Naive thymus-derived CD4-positive, alpha-beta T cell (primary cell): ENCODE data around the gene TGM2. TPM values are rescaled to one million over a fixed set of nuclear protein-coding genes. Genes with fewer than 3 reads are reported as not detected.
"Not testable (repeated sequence)": the region's sequence is repeated elsewhere in the genome, so short reads cannot be mapped to it uniquely, and the experiment has no call there.

Experiments used
- ATAC-seq: fragments of 150-1000 bp; cut with Tn5 transposase; 2 replicates; pipeline ENCODE4 v1.10.0; 2021; ENCODE audit warnings: mild to moderate bottlenecking, moderate library complexity
- CTCF ChIA-PET: fragments of 350-600 bp; sonication (Branson Sonifier 250); formaldehyde crosslinking; loops from one replicate; lab custom pipeline; 2021; ENCODE audit warnings: antibody characterized with exemption; lab: Charles Lee
- POLR2A ChIA-PET: fragments of 350-600 bp; sonication (Branson Sonifier 250); formaldehyde crosslinking; loops from one replicate; lab custom pipeline; 2021; ENCODE audit warnings: antibody characterized with exemption, inconsistent platforms; lab: Charles Lee
- DNase-seq, 9 donors: peaks; one replicate each; pipeline versions ENCODE4 v3.0.0 to v3.0.0-alpha.2; 2020 to 2022; ENCODE audit warnings: mixed read lengths in 1 of 9
- H3K27ac ChIP-seq: one replicate; pipeline ENCODE4 v1.7.0; 2013; ENCODE audit warnings: mild to moderate bottlenecking, low read depth, low read length, moderate library complexity
- H3K27me3 ChIP-seq, 2 donors: one replicate each; pipeline ENCODE4 v1.7.0; 2013; ENCODE audit warnings: low read length in 2 of 2, mild to moderate bottlenecking in 2 of 2, moderate library complexity in 2 of 2; ENCODE audit not compliant: control insufficient read depth in 2 of 2, insufficient read depth in 2 of 2
- H3K36me3 ChIP-seq, 3 experiments: 1 replicate in 2 of 3; 2 replicates in 1 of 3; pipeline ENCODE4 v1.7.0; 2013; ENCODE audit warnings: low read length in 3 of 3, mild to moderate bottlenecking in 3 of 3, moderate library complexity in 1 of 3; ENCODE audit not compliant: insufficient read depth in 3 of 3, control insufficient read depth in 2 of 3
- H3K4me1 ChIP-seq, 2 donors: one replicate each; pipeline ENCODE4 v1.7.0; 2013; ENCODE audit warnings: low read length in 2 of 2, mild to moderate bottlenecking in 2 of 2, moderate library complexity in 1 of 2; ENCODE audit not compliant: control insufficient read depth in 2 of 2, insufficient read depth in 2 of 2
- H3K4me3 ChIP-seq: 2 replicates; pipeline ENCODE4 v1.7.0; 2013; ENCODE audit warnings: mild to moderate bottlenecking, low read length
- H3K9me3 ChIP-seq, 3 experiments: 1 replicate in 2 of 3; 2 replicates in 1 of 3; pipeline ENCODE4 v1.7.0; 2013; ENCODE audit warnings: low read length in 3 of 3; ENCODE audit not compliant: control insufficient read depth in 2 of 3
- H3K27ac Mint-ChIP-seq, 9 donors: one replicate each; pipeline ENCODE4 v1.8.0; 2020 to 2022; ENCODE audit warnings: mixed read lengths in 9 of 9, mild to moderate bottlenecking in 8 of 9, moderate library complexity in 5 of 9, inconsistent platforms in 2 of 9
- H3K27me3 Mint-ChIP-seq, 5 donors: one replicate each; pipeline ENCODE4 v1.8.0; 2021 to 2022; ENCODE audit warnings: mixed read lengths in 5 of 5, mild to moderate bottlenecking in 1 of 5
- H3K36me3 Mint-ChIP-seq, 5 donors: one replicate each; pipeline ENCODE4 v1.8.0; 2020 to 2022; ENCODE audit warnings: mixed read lengths in 5 of 5, mild to moderate bottlenecking in 3 of 5, inconsistent platforms in 1 of 5
- H3K4me1 Mint-ChIP-seq, 7 donors: one replicate each; pipeline ENCODE4 v1.8.0; 2020 to 2022; ENCODE audit warnings: mixed read lengths in 7 of 7, mild to moderate bottlenecking in 3 of 7, inconsistent platforms in 1 of 7
- H3K4me3 Mint-ChIP-seq, 10 donors: one replicate each; pipeline ENCODE4 v1.8.0; 2020 to 2022; ENCODE audit warnings: mild to moderate bottlenecking in 10 of 10, mixed read lengths in 10 of 10, moderate library complexity in 6 of 10, inconsistent platforms in 2 of 10
- H3K9me3 Mint-ChIP-seq, 11 donors: one replicate each; pipeline ENCODE4 v1.8.0; 2020 to 2022; ENCODE audit warnings: mixed read lengths in 11 of 11, mild to moderate bottlenecking in 4 of 11, inconsistent platforms in 1 of 11, moderate library complexity in 1 of 11
- intact Hi-C, 2 donors: fragments of 100-400 bp; cut with micrococcal nuclease; formaldehyde crosslinking; loops; one replicate each; pipeline ENCODE4 v1.15.1; 2023
- polyA plus RNA-seq, 2 donors: library from polyadenylated mRNA; unstranded; fragments of 300-500 nt; fragmentation: Illumina TruSeq; gene quantifications; one replicate each; pipeline ENCODE4 v1.2.3, GENCODE V29; 2021
- total RNA-seq, 6 experiments: library from RNA in 5 of 6; stranded (reverse) in 5 of 6; gene quantifications; 1 replicate in 5 of 6; 2 replicates in 1 of 6; pipeline ENCODE4 v1.2.3 and lab custom pipeline; 2021 to 2026

Gene TGM2
- total and polyA plus RNA-seq, 7 experiments from 2014 or later = 0.11 to 0.94 (median 0.19) TPM; not detected in 2

- H3K4me3 Mint-ChIP-seq = no peak overlapping the region
- H3K9me3 Mint-ChIP-seq = peaks cover 0 to 4% (median 0%) of the 10 kb centered on the region in 11 donors
- no peak overlapping the region for H3K4me3 ChIP-seq
- H3K36me3 Mint-ChIP-seq = peaks cover 0 to 10% (median 0%) of the 10 kb centered on the region in 5 donors
- ChIA-PET CTCF (no interaction called here), POLR2A (no interaction called here)
- no peaks in the 10 kb centered on the region for H3K36me3 ChIP-seq
- H3K4me1 Mint-ChIP-seq = peaks cover 0 to 3% (median 0%) of the 10 kb centered on the region in 7 donors
- no peak for DNase-seq
- H3K27ac Mint-ChIP-seq = no peak overlapping the region
- H3K27ac ChIP-seq = no peak overlapping the region
- intact Hi-C loops = no loop called here
- no peaks in the 10 kb centered on the region for H3K9me3 ChIP-seq
- H3K4me1 ChIP-seq = no peaks in the 10 kb centered on the region
- H3K27me3 Mint-ChIP-seq = peaks cover 0 to 12% (median 0%) of the 10 kb centered on the region in 5 donors
- ATAC-seq = no peak
- H3K27me3 ChIP-seq = no peaks in the 10 kb centered on the region
Measured at GRCh38 chr20:38106461-38106860, 58.6 kb downstream of the TGM2 start.

GRCh38 chr20:38104285-38104684 is 60.8 kb downstream of the TGM2 start:
- Mint-ChIP-seq H3K36me3 (peaks cover 0 to 18% (median 10%) of the 10 kb centered on the region in 5 donors), H3K9me3 (peaks cover 2 to 23% (median 8%) of the 10 kb centered on the region in 11 donors), H3K27ac (no peak overlapping the region), H3K4me3 (no peak overlapping the region), H3K4me1 (peaks cover 0 to 3% (median 0%) of the 10 kb centered on the region in 7 donors), H3K27me3 (peaks cover 0 to 18% (median 0%) of the 10 kb centered on the region in 5 donors)
- Histone ChIP-seq H3K36me3 (no peaks in the 10 kb centered on the region), H3K4me1 (no peaks in the 10 kb centered on the region), H3K4me3 (no peak overlapping the region), H3K27me3 (no peaks in the 10 kb centered on the region), H3K27ac (no peak overlapping the region), H3K9me3 (no peaks in the 10 kb centered on the region)
- intact Hi-C loops = no loop called here
- ATAC-seq (no peak), DNase-seq (no peak)
- POLR2A ChIA-PET = no interaction called here
- CTCF ChIA-PET = no interaction called here

DNA sequence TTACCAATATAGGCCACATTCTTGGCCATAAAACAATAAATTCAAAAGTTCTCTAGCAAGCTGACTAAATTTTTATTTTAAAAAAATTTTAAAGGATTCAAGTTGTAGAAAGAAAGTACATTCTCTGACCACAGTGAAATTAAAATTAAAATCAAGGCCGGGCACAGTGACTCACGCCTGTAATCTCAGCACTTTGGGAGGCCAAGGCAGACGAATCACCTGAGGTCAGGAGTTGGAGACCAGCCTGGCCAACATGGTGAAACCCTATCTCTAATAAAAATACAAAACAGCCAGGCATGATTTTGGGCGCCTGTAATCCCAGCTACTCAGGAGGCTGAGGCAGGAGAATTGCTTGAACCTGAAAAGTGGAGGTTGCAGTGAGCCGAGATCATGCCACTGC is 62.9 kb downstream of the TGM2 start:
- intact Hi-C loops, DNase-seq, H3K4me3 ChIP-seq, ATAC-seq, H3K4me1 ChIP-seq, H3K27me3 ChIP-seq, H3K4me3 Mint-ChIP-seq, H3K27ac Mint-ChIP-seq, H3K27ac ChIP-seq, H3K9me3 ChIP-seq, CTCF ChIA-PET, POLR2A ChIA-PET, H3K4me1 Mint-ChIP-seq, H3K36me3 ChIP-seq: not testable (repeated sequence)
- H3K9me3 Mint-ChIP-seq = peaks cover 2 to 29% (median 9%) of the 10 kb centered on the region in 11 donors
- peaks cover 0 to 23% (median 0%) of the 10 kb centered on the region in 5 donors for H3K27me3 Mint-ChIP-seq
- H3K36me3 Mint-ChIP-seq = peaks cover 0 to 33% (median 13%) of the 10 kb centered on the region in 5 donors

DNA sequence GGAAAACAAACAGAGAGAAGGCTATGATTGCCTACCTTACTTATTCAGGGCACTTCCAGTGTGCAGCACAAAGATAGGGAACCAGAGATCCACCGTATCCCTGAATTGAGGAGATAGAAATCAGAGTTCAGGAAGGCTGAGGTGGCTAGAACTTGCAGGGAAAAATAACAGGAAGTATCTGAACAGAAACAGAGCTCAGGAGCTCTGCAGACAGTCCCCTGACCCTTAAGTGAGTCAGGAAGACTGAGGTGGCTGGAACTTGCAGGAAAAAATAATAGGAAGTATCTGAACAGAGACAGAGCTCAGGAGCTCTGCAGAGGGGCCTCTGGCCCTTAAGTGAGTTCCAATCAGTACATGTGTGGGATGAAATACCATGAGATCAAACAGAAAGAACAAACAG is 66.1 kb downstream of the TGM2 start:
- Mint-ChIP-seq H3K27ac (no peak overlapping the region), H3K27me3 (peaks cover 0 to 17% (median 0%) of the 10 kb centered on the region in 5 donors), H3K9me3 (peaks cover 2 to 26% (median 5%) of the 10 kb centered on the region in 11 donors), H3K4me1 (peaks cover 6 to 13% (median 9%) of the 10 kb centered on the region in 7 donors), H3K36me3 (peaks cover 2 to 25% (median 13%) of the 10 kb centered on the region in 5 donors), H3K4me3 (no peak overlapping the region)
- Histone ChIP-seq H3K36me3 (no peaks in the 10 kb centered on the region), H3K4me1 (peaks cover 0 to 9% of the 10 kb centered on the region in 2 donors), H3K27ac (no peak overlapping the region), H3K27me3 (no peaks in the 10 kb centered on the region), H3K4me3 (no peak overlapping the region), H3K9me3 (no peaks in the 10 kb centered on the region)
- ATAC-seq (no peak), DNase-seq (no peak)
- intact Hi-C loops = no loop called here
- ChIA-PET POLR2A (no interaction called here), CTCF (no interaction called here)

GRCh38 chr20:38095017-38095686 is 69.9 kb downstream of the TGM2 start:
- ATAC-seq (peak; percentile 47), DNase-seq (no peak)
- intact Hi-C loops = no loop called here
- H3K36me3 ChIP-seq = peaks cover 0 to 14% (median 0%) of the 10 kb centered on the region in 3 experiments
- Mint-ChIP-seq H3K4me3 (no peak overlapping the region), H3K4me1 (peaks cover 13 to 38% (median 22%) of the 10 kb centered on the region in 7 donors), H3K27me3 (peaks cover 0 to 5% (median 0%) of the 10 kb centered on the region in 5 donors), H3K27ac (peak overlapping the region in 5 of 9 donors; percentile 10 to 72 (median 38)), H3K9me3 (peaks cover 0 to 15% (median 2%) of the 10 kb centered on the region in 11 donors), H3K36me3 (peaks cover 4 to 23% (median 16%) of the 10 kb centered on the region in 5 donors)
- CTCF ChIA-PET = no interaction called here
- no peak overlapping the region for H3K4me3 ChIP-seq
- H3K27me3 ChIP-seq = no peaks in the 10 kb centered on the region
- H3K9me3 ChIP-seq = no peaks in the 10 kb centered on the region
- H3K4me1 ChIP-seq = peaks cover 0 to 29% of the 10 kb centered on the region in 2 donors
- H3K27ac ChIP-seq = no peak overlapping the region
- POLR2A ChIA-PET = no interaction called here

GRCh38 chr20:38094373-38094891 is 70.6 kb downstream of the TGM2 start:
- Histone ChIP-seq H3K4me3 (no peak overlapping the region), H3K36me3 (peaks cover 0 to 22% (median 0%) of the 10 kb centered on the region in 3 experiments), H3K27me3 (no peaks in the 10 kb centered on the region), H3K27ac (no peak overlapping the region), H3K9me3 (no peaks in the 10 kb centered on the region), H3K4me1 (peaks cover 0 to 29% of the 10 kb centered on the region in 2 donors)
- peaks cover 13 to 38% (median 22%) of the 10 kb centered on the region in 7 donors for H3K4me1 Mint-ChIP-seq
- POLR2A ChIA-PET = no interaction called here
- intact Hi-C loops = no loop called here
- CTCF ChIA-PET = no interaction called here
- H3K36me3 Mint-ChIP-seq = peaks cover 3 to 24% (median 15%) of the 10 kb centered on the region in 5 donors
- peaks cover 0 to 5% (median 0%) of the 10 kb centered on the region in 5 donors for H3K27me3 Mint-ChIP-seq
- DNase-seq (peak in 1 of 9 donors; percentile 7), ATAC-seq (peak; percentile 77)
- H3K9me3 Mint-ChIP-seq = peaks cover 0 to 8% (median 0%) of the 10 kb centered on the region in 11 donors
- no peak overlapping the region for H3K4me3 Mint-ChIP-seq
- peak overlapping the region in 8 of 9 donors; percentile 10 to 72 (median 38) for H3K27ac Mint-ChIP-seq
